ENCODE measurements around the gene EPB41L2. TPM values are rescaled to one million over a fixed set of nuclear protein-coding genes. Genes with fewer than 3 reads are reported as not detected.

Gene EPB41L2
- total RNA-seq, 1 donor from 2014 or later, result 30.8 TPM

- intact Hi-C loops (cut with micrococcal nuclease), result loop anchor here (1.0 to 10.0 kb wide), 15 partner anchors 145 to 1344 kb away; no protein-coding TSS in a partner anchor
Measured at GRCh38 chr6:130843575-130844320, 219.3 kb downstream of the EPB41L2 start.

GRCh38 chr6:130841128-130841728, 221.8 kb downstream of the EPB41L2 start:
- intact Hi-C loops (cut with micrococcal nuclease), result loop anchor here (5.0 to 10.0 kb wide), 3 partner anchors 626 to 1244 kb away; no protein-coding TSS in a partner anchor

GRCh38 chr6:130840050-130840449, 223.0 kb downstream of the EPB41L2 start:
- intact Hi-C loops (cut with micrococcal nuclease), result loop anchor here (5.0 to 10.0 kb wide), 3 partner anchors 625 to 1243 kb away; no protein-coding TSS in a partner anchor

- intact Hi-C loops (cut with micrococcal nuclease), result no loop called here
Measured at GRCh38 chr6:130839379-130839778, 223.7 kb downstream of the EPB41L2 start.

GRCh38 chr6:130838951-130839350, 224.1 kb downstream of the EPB41L2 start:
- intact Hi-C loops (cut with micrococcal nuclease), result no loop called here

GRCh38 chr6:130838250-130838860, 224.7 kb downstream of the EPB41L2 start:
- intact Hi-C loops (cut with micrococcal nuclease), result no loop called here

- intact Hi-C loops (cut with micrococcal nuclease), result no loop called here
Measured at GRCh38 chr6:130837067-130837466, 226.0 kb downstream of the EPB41L2 start.

GRCh38 chr6:130836055-130836640, 226.9 kb downstream of the EPB41L2 start:
- intact Hi-C loops (cut with micrococcal nuclease), result no loop called here

- intact Hi-C loops (cut with micrococcal nuclease), result no loop called here
Measured at GRCh38 chr6:130834482-130835251, 228.4 kb downstream of the EPB41L2 start.

GRCh38 chr6:130833569-130833968, 229.5 kb downstream of the EPB41L2 start:
- intact Hi-C loops (cut with micrococcal nuclease), result no loop called here

GRCh38 chr6:130831607-130832006, 231.4 kb downstream of the EPB41L2 start:
- intact Hi-C loops (cut with micrococcal nuclease), result no loop called here

GRCh38 chr6:130829333-130829910, 233.6 kb downstream of the EPB41L2 start:
- intact Hi-C loops (cut with micrococcal nuclease), result no loop called here

GRCh38 chr6:130827247-130828149, 235.5 kb downstream of the EPB41L2 start, which contains the start of gene SMLR1:
Gene SMLR1 (plus strand): TSS chr6:130827406. CDS start chr6:130827414, 8 bp downstream.
- intact Hi-C loops (cut with micrococcal nuclease), result no loop called here

GRCh38 chr6:130826442-130827246, 236.4 kb downstream of the EPB41L2 start:
- intact Hi-C loops (cut with micrococcal nuclease), result no loop called here

GRCh38 chr6:130825772-130826441, 237.1 kb downstream of the EPB41L2 start:
- intact Hi-C loops (cut with micrococcal nuclease), result no loop called here

GRCh38 chr6:130824978-130825694, 237.9 kb downstream of the EPB41L2 start:
- intact Hi-C loops (cut with micrococcal nuclease), result no loop called here

- intact Hi-C loops (cut with micrococcal nuclease), result no loop called here
Measured at GRCh38 chr6:130822736-130823135, 240.3 kb downstream of the EPB41L2 start.
